H1 (cell line): ENCODE results near the gene RAPH1. TPM values are rescaled to one million over a fixed set of nuclear protein-coding genes. Genes with fewer than 3 reads are reported as not detected.

Source experiments
- CTCF ChIA-PET: fragments of 300-600 bp; sonication (Branson Sonifier 250); formaldehyde crosslinking; loops from one replicate; lab custom pipeline; 2021; ENCODE audit not compliant: partially characterized antibody; lab: Charles Lee
- POLR2A ChIA-PET: fragments of 300-600 bp; sonication (Branson Sonifier 250); formaldehyde crosslinking; loops from one replicate; lab custom pipeline; 2021; ENCODE audit warnings: inconsistent platforms; ENCODE audit not compliant: partially characterized antibody; lab: Charles Lee
- DNase-seq, 2 experiments: peaks; one replicate each; pipeline versions ENCODE4 v3.0.0 to v3.0.0-alpha.2; 2010 to 2022; ENCODE audit warnings: low spot score in 2 of 2, low read depth in 1 of 2, mixed read lengths in 1 of 2
- FAIRE-seq: peaks from 2 replicates; lab custom pipeline; 2011; peaks lifted over from hg19 to GRCh38; lab: Jason Lieb, UNC
- H2AFZ ChIP-seq: 2 replicates; pipeline ENCODE4 v1.8.1; 2012; ENCODE audit warnings: low read length, inconsistent platforms
- H2AK5ac ChIP-seq: 2 replicates; pipeline ENCODE4 v1.6.1; 2013; ENCODE audit warnings: low read depth, low read length
- H2BK120ac ChIP-seq: replicated peaks from 2 replicates; pipeline ENCODE3; 2013; ENCODE audit warnings: low read depth, low read length, inconsistent platforms
- H2BK12ac ChIP-seq: 2 replicates; pipeline ENCODE4 v1.6.1; 2013; ENCODE audit warnings: low read depth, low read length
- H2BK15ac ChIP-seq: 2 replicates; pipeline ENCODE4 v1.6.1; 2013; ENCODE audit warnings: low read length
- H2BK20ac ChIP-seq: 2 replicates; pipeline ENCODE4 v1.6.1; 2013; ENCODE audit warnings: low read length
- H2BK5ac ChIP-seq: 2 replicates; pipeline ENCODE4 v1.6.1; 2013; ENCODE audit warnings: low read depth, low read length
- H3K14ac ChIP-seq: 2 replicates; pipeline ENCODE4 v1.6.1; 2013; ENCODE audit warnings: inconsistent platforms; ENCODE audit not compliant: insufficient read length
- H3K18ac ChIP-seq: 2 replicates; pipeline ENCODE4 v1.6.1; 2013; ENCODE audit warnings: low read length; ENCODE audit errors: extremely low read depth
- H3K23ac ChIP-seq: 2 replicates; pipeline ENCODE4 v1.6.1; 2013; ENCODE audit warnings: inconsistent platforms; ENCODE audit not compliant: insufficient read length
- H3K23me2 ChIP-seq: 2 replicates; pipeline ENCODE4 v1.6.1; 2013; ENCODE audit warnings: low read depth, low read length
- H3K27ac ChIP-seq: 2 replicates; pipeline ENCODE4 v1.6.1; 2011; ENCODE audit warnings: low read depth, low read length, inconsistent platforms
- H3K27me3 ChIP-seq, 4 experiments: replicated peaks in 1 of 4; 1 replicate in 1 of 4; 2 replicates in 3 of 4; pipeline versions ENCODE4 v1.6.1 to v1.8.1; 2011 to 2013; ENCODE audit warnings: low read length in 3 of 4, mild to moderate bottlenecking in 3 of 4, inconsistent platforms in 2 of 4, mixed read lengths in 2 of 4, moderate library complexity in 1 of 4; ENCODE audit not compliant: control insufficient read depth in 3 of 4, insufficient read depth in 3 of 4; ENCODE audit errors: extremely low read depth in 1 of 4
- H3K36me3 ChIP-seq, 4 experiments: 2 replicates each; pipeline versions ENCODE4 v1.6.1 to v1.8.1; 2011 to 2013; ENCODE audit warnings: mild to moderate bottlenecking in 4 of 4, low read length in 3 of 4, moderate library complexity in 2 of 4, control low read depth in 1 of 4, inconsistent platforms in 1 of 4; ENCODE audit not compliant: insufficient read depth in 4 of 4, control insufficient read depth in 2 of 4
- H3K4ac ChIP-seq: replicated peaks from 2 replicates; pipeline ENCODE3; 2013; ENCODE audit warnings: low read length, low read depth, mixed read lengths, inconsistent platforms; ENCODE audit not compliant: insufficient read length
- H3K4me1 ChIP-seq, 4 experiments: replicated peaks in 1 of 4; 1 replicate in 1 of 4; 2 replicates in 3 of 4; pipeline versions ENCODE4 v1.6.1 to v1.8.1; 2011 to 2013; ENCODE audit warnings: low read length in 3 of 4, inconsistent platforms in 2 of 4, mixed read lengths in 1 of 4; ENCODE audit not compliant: insufficient read depth in 4 of 4, control insufficient read depth in 3 of 4
- H3K4me2 ChIP-seq, 2 experiments: 2 replicates each; pipeline versions ENCODE4 v1.6.1 to v1.8.1; 2011 to 2013; ENCODE audit warnings: low read depth in 2 of 2, low read length in 2 of 2, control low read depth in 1 of 2, inconsistent platforms in 1 of 2, mild to moderate bottlenecking in 1 of 2; ENCODE audit not compliant: insufficient read depth in 1 of 2
- H3K4me3 ChIP-seq, 4 experiments: fragments of 200-600, 300-600 bp in 1 of 4; sonication (generic), shearing (Covaris generic), sonication (Bioruptor Twin) in 1 of 4; 2 replicates each; pipeline versions ENCODE4 v1.5.1 to v1.8.1; 2011 to 2016; ENCODE audit warnings: low read length in 4 of 4, low read depth in 3 of 4, control low read depth in 2 of 4, inconsistent platforms in 2 of 4, mild to moderate bottlenecking in 2 of 4, mixed read lengths in 1 of 4, moderate library complexity in 1 of 4; ENCODE audit not compliant: insufficient read depth in 2 of 4; ENCODE audit errors: extremely low read depth in 1 of 4
- H3K56ac ChIP-seq: replicated peaks from 2 replicates; pipeline ENCODE3; 2013; ENCODE audit warnings: low read depth, mild to moderate bottlenecking, mixed read lengths, low read length, inconsistent platforms; ENCODE audit not compliant: insufficient read length
- H3K79me1 ChIP-seq: 2 replicates; pipeline ENCODE4 v1.6.1; 2013; ENCODE audit warnings: low read depth, low read length, control low read depth
- H3K79me2 ChIP-seq, 2 experiments: 2 replicates each; pipeline versions ENCODE4 v1.6.1 to v1.8.1; 2012 to 2013; ENCODE audit warnings: low read length in 2 of 2, mild to moderate bottlenecking in 2 of 2, inconsistent platforms in 1 of 2; ENCODE audit not compliant: insufficient read depth in 2 of 2, control insufficient read depth in 1 of 2
- H3K9ac ChIP-seq, 4 experiments: replicated peaks in 1 of 4; 1 replicate in 1 of 4; 2 replicates in 3 of 4; pipeline versions ENCODE4 v1.6.1 to v1.8.1; 2011 to 2013; ENCODE audit warnings: low read depth in 3 of 4, low read length in 3 of 4, control low read depth in 2 of 4, mild to moderate bottlenecking in 2 of 4, moderate library complexity in 2 of 4, inconsistent platforms in 1 of 4; ENCODE audit errors: extremely low read depth in 1 of 4
- H3K9me3 ChIP-seq, 2 experiments: 2 replicates each; pipeline versions ENCODE4 v1.6.1 to v1.8.1; 2012 to 2013; ENCODE audit warnings: mild to moderate bottlenecking in 2 of 2, moderate library complexity in 2 of 2, control low read depth in 1 of 2, inconsistent platforms in 1 of 2, low read depth in 1 of 2, low read length in 1 of 2, mixed read lengths in 1 of 2; ENCODE audit not compliant: insufficient read depth in 2 of 2
- H4K20me1 ChIP-seq, 2 experiments: replicated peaks in 1 of 2; 2 replicates each; pipeline versions ENCODE3 to v1.8.1; 2011 to 2013; ENCODE audit warnings: inconsistent platforms in 2 of 2, low read length in 2 of 2, mild to moderate bottlenecking in 1 of 2; ENCODE audit not compliant: insufficient read depth in 2 of 2, control insufficient read depth in 1 of 2
- H4K5ac ChIP-seq: 2 replicates; pipeline ENCODE4 v1.6.1; 2013; ENCODE audit warnings: low read length, low read depth, mixed read lengths, inconsistent platforms; ENCODE audit not compliant: insufficient read length
- H4K8ac ChIP-seq: 2 replicates; pipeline ENCODE4 v1.8.0; 2013; ENCODE audit warnings: mild to moderate bottlenecking, moderate library complexity, low read length, inconsistent platforms; ENCODE audit not compliant: insufficient read depth; ENCODE audit errors: extremely low read depth
- H4K91ac ChIP-seq: replicated peaks from 2 replicates; pipeline ENCODE3; 2013; ENCODE audit warnings: low read length, mixed read lengths, inconsistent platforms; ENCODE audit not compliant: insufficient read length
- BCL11A ChIP-seq, 2 experiments: IDR thresholded peaks; one replicate each; pipeline ENCODE4 v1.6.1; 2011; ENCODE audit warnings: low read depth in 2 of 2, low read length in 2 of 2, mild to moderate bottlenecking in 2 of 2
- BRCA1 ChIP-seq: IDR thresholded peaks from 2 replicates; pipeline ENCODE4 v1.6.1; 2012; ENCODE audit warnings: low read depth, low read length, improper control_type of control experiment
- CHD2 ChIP-seq: IDR thresholded peaks from 2 replicates; pipeline ENCODE4 v1.6.1; 2012; ENCODE audit warnings: low read length, improper control_type of control experiment
- KDM4A ChIP-seq: IDR thresholded peaks from one replicate; pipeline ENCODE4 v1.7.1; 2012; ENCODE audit warnings: low read depth, mild to moderate bottlenecking, moderate library complexity, low read length, inconsistent platforms; ENCODE audit not compliant: severe bottlenecking
- KDM5A ChIP-seq: fragments of 200-600 bp; IDR thresholded peaks from 2 replicates; pipeline ENCODE4 v1.7.1; 2012; ENCODE audit warnings: mild to moderate bottlenecking, low read length, inconsistent platforms, mixed read lengths
- MAFK ChIP-seq: IDR thresholded peaks from 2 replicates; pipeline ENCODE4 v1.6.1; 2012; ENCODE audit warnings: low read depth, mild to moderate bottlenecking, improper control_type of control experiment, low read length
- NRF1 ChIP-seq: IDR thresholded peaks from 2 replicates; pipeline ENCODE4 v1.6.1; 2011; ENCODE audit warnings: mild to moderate bottlenecking, low read depth, low read length, improper control_type of control experiment
- RBBP5 ChIP-seq: IDR thresholded peaks from 2 replicates; pipeline ENCODE4 v1.7.1; 2012; ENCODE audit warnings: low read depth, mild to moderate bottlenecking, inconsistent platforms, low read length, moderate library complexity, borderline replicate concordance
- SIX5 ChIP-seq: IDR thresholded peaks from 2 replicates; pipeline ENCODE4 v1.6.1; 2011; ENCODE audit warnings: mild to moderate bottlenecking, low read depth, low read length
- SP1 ChIP-seq: IDR thresholded peaks from 2 replicates; pipeline ENCODE4 v1.6.1; 2011; ENCODE audit warnings: low read depth, low read length
- TCF12 ChIP-seq: IDR thresholded peaks from 2 replicates; pipeline ENCODE4 v1.6.1; 2011; ENCODE audit warnings: low read depth, mild to moderate bottlenecking, low read length
- USF2 ChIP-seq: IDR thresholded peaks from 2 replicates; pipeline ENCODE4 v1.6.1; 2011; ENCODE audit warnings: low read length, improper control_type of control experiment
- WGBS, 2 experiments: shearing (Covaris generic) in 1 of 2; methylation state at CpG; one replicate each; pipeline versions ENCODE4 v1.1.6 to v1.1.7; 2013 to 2015; ENCODE audit warnings: low lambda C conversion rate in 2 of 2, mixed read lengths in 2 of 2, inconsistent platforms in 1 of 2, low coverage in 1 of 2, missing lambda C conversion rate in 1 of 2; ENCODE audit not compliant: insufficient replicate concordance in 2 of 2, insufficient coverage in 1 of 2, insufficient read length in 1 of 2; ENCODE audit errors: extremely low coverage in 1 of 2, missing lambda C conversion rate in 1 of 2; 5-methylcytosine and 5-hydroxymethylcytosine counted together
- polyA plus RNA-seq, 7 experiments: library from polyadenylated mRNA; depleted of rRNA in 3 of 7; stranded (reverse) in 5 of 7; unstranded in 2 of 7; fragments of >200 nt in 5 of 7; fragments of 200-250 nt in 2 of 7; gene quantifications; 1 replicate in 5 of 7; 2 replicates in 1 of 7; 4 replicates in 1 of 7; pipeline versions ENCODE4 v1.2.1 to v1.2.3, GENCODE V29; 2011 to 2013; ENCODE audit warnings: missing spikeins in 2 of 7, mixed read lengths in 2 of 7
- total RNA-seq: library from RNA; stranded (reverse); fragmentation: NEBNext Ultra II Directional; extraction: Animal tissue kit (Norgen Biotek cat#: 25700); gene quantifications from 2 replicates; pipeline ENCODE4 v1.2.1, GENCODE V29; 2021

The RAPH1 gene
- total and polyA plus RNA-seq, 2 of the 8 experiments (the other 6 are each of a cell fraction or from before 2014, with no cell fraction given): 3.8 to 27.4 TPM

GRCh38 chr2:203578759-203579643 is 43.9 kb upstream of the RAPH1 start:
- Histone ChIP-seq H2AK5ac (no peak overlapping the region), H4K91ac (no peak overlapping the region), H3K23ac (no peak overlapping the region), H3K27me3 (no peaks in the 10 kb centered on the region), H3K4me3 (no peak overlapping the region), H2BK20ac (no peak overlapping the region), H3K27ac (no peak overlapping the region), H3K23me2 (no peaks in the 10 kb centered on the region), H4K20me1 (no peaks in the 10 kb centered on the region), H2BK15ac (no peak overlapping the region), H2BK12ac (no peak overlapping the region), H3K36me3 (no peaks in the 10 kb centered on the region), H3K14ac (no peak overlapping the region), H3K9me3 (no peaks in the 10 kb centered on the region), H2AFZ (peak overlapping the region; percentile 28; the same call in 1 of the 2 replicates), H2BK5ac (no peak overlapping the region), H3K9ac (no peak overlapping the region), H3K18ac (no peak overlapping the region), H3K56ac (no peak overlapping the region), H2BK120ac (no peak overlapping the region), H3K79me2 (no peaks in the 10 kb centered on the region), H3K4me1 (peaks cover 0 to 3% (median 0%) of the 10 kb centered on the region in 4 experiments; a peak in 1 of 7 replicates), H4K8ac (no peak overlapping the region), H3K4me2 (no peak overlapping the region), H3K79me1 (no peaks in the 10 kb centered on the region), H3K4ac (no peak overlapping the region), H4K5ac (no peak overlapping the region)
- DNase-seq (no peak), FAIRE-seq (no peak)
- CTCF ChIA-PET: interaction anchor here (0.6 kb wide), 1 partner anchor 51 kb away, joined by 3 read pairs; no protein-coding TSS in a partner anchor
- 87% methylated on average over 4 of the region's 4 CpGs; no CpG with 5 or more reads in 1 of the 2 experiments for WGBS, 2 experiments
- POLR2A ChIA-PET: no interaction called here
- TF ChIP-seq CHD2 (no peak), MAFK (peak; percentile 30; the same call in 1 of the 2 replicates), BCL11A (IDR thresholded peaks at IDR 0.05; ENCODE audit: low read depth in 2 of 2, low read length in 2 of 2) (no peak), RBBP5 (0 out of 2 replicates have a peak, but pooled peaks have one; percentile 80), KDM4A (no peak), SP1 (peak; percentile 42; the same call in 1 of the 2 replicates), SIX5 (no peak), BRCA1 (no peak), KDM5A (no peak), USF2 (no peak), TCF12 (no peak), NRF1 (no peak)
